COLO668 (cell line): Measurements from ENCODE around the gene DIDO1.
A peak's percentile ranks its signal among the peaks of the same experiment; 100 is the strongest.

Experiments
- DNase-seq: peaks from one replicate; lab custom pipeline; 2025; ENCODE audit not compliant: unreplicated experiment; lab: John Stamatoyannopoulos, UW

Gene DIDO1

DNA sequence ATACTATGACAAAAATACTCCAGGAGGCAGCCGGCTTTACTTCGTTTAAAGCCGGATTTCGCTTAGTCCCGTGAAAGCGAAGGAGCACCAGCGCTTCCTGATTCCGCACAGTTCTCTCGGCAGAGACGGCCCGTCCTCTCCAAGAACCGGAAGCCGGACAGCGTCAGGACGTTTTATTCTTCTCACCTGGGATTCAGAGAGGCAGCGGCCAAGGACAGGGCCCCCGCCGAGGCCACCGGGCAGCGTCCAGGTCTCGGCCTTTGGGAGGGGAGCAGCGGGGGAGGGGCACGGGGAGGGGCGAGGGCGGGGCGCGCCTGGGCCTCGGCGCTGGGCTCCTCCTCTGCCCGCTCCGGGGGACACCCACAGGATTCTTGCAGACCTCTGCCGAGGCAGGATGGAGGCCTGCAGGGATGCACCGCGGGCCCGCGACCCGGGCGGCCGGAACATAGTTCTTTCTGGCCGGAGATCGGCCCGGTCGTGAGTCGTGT, 2.8 kb upstream of the DIDO1 start:
- DNase-seq = no peak

DNA sequence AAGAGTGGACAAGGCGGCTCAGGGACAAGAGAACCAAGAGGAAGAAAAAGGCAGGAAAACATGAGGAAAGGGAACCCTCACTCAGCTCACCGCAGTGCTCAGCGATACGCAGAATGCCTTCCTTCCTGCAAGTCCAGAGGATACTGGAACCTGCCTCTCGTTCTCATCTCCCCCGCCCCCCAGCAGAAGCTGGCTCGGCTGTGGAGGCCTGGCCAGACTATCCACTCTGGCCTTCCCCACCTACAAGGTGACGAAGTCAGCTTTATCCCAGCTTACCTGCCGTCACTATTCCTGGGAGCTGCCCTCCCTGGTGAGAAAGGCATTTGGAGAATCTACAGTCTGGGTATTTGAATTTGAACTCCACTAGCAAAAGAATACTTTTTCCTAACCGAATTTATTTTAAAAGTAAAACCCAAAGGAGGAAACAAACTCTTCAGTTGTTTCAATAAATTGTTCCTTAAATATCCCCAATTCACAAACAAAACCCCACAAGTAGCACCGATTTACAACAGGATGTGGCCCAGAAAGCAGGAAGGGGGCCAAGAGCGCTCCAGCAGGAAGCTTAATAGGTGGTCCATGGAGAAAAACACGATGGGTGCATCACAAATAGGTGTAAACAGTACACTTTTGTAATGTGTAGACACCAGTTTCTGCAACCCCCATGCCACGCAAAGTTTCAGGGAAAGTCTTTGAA, 2.1 kb upstream of the DIDO1 start:
- DNase-seq = no peak

DNA sequence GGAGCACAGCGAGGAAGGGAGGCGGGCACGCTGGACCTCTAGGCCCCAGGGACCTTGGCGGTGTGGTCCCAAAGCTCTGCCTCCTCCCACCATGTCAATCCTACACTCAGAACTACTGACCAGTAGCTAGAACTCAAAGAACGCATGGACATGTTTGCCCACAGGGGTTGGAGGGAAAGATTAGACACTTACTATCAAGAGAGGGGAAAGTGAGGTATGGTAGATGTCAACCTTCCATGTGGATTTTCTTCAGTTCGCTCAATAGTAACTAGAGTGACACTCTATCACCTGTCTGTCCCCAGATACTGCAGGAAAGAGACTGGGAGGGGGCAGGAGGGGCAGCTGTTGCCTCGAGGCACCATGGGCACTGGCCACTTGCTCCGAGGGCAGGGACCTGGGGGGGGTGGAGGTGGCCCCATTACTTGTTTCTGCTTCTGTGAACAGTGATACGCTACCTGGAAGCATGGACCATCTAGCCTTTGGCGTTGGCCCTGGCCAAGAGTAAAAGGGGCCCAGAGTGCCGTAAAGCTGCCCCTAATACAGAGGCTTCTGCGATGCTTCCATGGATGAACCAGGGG, 912 bp upstream of the DIDO1 start:
- no peak for DNase-seq

DNA sequence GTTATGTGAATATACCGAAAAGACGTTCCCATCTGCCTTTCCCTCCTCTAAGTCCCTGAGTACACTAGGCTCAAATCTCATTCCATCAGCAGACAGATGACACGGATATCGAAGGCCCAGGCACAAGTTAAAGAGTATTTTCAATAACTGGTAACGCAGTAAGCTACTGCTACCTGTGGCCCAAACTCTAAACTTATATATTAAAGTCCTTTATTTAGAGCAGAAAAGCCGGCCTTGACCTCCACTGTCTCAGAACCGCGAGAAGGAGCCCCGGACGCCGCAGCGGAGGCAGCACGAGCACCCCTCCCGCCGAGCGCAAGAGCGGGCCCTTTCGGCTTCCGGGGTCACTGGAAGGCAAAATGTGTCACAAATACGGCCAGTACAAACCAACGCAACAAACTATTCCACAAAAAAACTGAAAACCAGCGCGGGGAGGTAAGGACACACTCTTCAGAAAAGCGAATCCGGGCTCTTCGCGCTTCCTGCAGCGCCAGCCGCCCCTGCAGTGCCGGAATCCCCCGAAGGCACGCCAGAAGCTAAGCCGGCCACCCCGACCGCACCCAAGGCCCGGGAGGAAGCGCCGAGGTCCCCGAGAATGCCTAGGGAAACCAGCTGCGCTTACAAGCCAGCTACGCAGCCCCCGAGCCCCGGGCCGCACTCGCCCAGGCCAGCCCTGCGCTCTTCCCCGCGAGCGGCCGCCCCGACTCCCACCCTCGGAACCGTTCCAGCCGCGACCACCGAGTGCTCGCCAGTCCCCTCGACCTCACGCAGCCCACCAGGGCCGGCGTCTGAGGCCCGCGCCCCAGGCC, 681 bp downstream of the DIDO1 start:
- peak; percentile 57 for DNase-seq

DNA sequence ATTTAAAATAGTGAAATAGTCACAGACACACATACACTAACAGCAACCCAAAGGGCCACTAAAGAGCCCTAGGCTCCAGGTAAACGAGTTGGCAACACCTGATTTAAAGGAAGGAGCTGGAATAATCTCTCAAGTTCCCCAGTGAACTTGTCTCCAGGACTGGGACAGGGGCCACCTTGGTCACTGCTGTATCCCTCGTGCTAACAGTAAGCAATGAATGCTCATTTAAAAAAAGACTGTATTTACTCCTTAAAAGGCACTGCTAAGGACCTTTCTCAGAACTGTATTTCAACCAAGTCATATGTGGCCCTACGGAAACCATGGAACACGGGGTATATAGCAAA, 1.3 kb downstream of the DIDO1 start:
- no peak for DNase-seq

DNA sequence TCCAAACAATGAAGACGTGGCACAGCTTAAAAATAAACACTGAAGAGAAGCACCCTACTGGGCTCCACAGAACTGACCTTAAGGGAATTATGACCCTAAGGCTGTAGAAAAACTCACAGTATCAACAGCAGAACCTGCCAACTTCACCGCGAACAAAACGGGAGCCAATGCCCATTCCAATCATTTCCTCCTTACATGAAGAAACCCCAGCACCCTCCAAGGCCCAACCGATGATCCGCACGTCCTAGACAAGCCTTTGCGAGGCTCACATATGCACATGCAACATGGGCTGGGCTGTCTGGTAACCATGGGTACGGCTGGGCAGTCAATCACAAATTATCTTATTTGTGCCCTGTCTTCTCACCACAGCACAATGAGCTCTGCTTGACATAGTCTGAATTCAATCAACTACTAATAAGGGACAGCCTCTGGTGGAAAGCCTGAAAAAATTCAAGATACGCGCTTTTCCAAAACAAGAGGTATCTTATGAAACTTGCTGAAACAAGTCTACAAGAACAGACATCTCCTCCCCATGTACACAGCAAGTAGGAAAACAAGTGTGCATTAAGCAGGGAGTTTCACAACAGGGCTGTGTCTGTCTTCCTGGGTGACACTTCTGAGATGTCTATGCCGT, 1.7 kb downstream of the DIDO1 start:
- DNase-seq = peak; percentile 43

DNA sequence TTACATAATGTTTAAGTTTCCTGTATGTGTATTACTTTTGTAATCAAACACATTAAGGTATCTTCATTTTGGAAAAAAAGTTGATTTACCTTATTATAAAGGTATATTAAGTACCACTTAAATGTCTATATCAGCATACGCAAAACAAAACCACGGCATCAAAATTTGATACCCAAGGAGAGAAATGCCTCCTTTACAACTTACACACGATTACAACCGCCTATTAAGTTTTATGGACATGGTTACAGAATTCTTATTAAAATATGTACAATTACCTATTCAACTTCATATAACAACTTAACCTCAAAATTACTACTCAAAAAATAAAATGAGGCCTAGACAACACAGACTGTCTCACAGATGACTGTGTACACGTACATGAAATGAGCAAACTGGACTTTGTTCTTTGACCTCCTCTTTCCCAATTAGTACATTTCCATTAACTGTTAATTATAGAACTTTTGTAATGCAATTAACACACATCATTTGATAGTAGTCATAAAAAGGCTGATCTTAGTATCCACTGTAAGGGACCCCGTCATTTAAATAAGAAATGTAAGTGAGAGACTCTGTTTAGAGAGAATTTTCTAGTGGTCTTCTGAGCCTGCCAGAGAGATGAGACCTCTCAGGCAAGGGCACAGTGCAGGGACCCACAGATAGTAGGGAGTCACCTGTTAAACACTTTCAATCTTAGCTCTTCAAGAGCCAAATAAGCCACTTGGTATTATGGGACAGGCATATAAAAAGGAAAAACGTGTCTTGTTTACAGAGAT, 2.5 kb downstream of the DIDO1 start:
- DNase-seq = no peak

DNA sequence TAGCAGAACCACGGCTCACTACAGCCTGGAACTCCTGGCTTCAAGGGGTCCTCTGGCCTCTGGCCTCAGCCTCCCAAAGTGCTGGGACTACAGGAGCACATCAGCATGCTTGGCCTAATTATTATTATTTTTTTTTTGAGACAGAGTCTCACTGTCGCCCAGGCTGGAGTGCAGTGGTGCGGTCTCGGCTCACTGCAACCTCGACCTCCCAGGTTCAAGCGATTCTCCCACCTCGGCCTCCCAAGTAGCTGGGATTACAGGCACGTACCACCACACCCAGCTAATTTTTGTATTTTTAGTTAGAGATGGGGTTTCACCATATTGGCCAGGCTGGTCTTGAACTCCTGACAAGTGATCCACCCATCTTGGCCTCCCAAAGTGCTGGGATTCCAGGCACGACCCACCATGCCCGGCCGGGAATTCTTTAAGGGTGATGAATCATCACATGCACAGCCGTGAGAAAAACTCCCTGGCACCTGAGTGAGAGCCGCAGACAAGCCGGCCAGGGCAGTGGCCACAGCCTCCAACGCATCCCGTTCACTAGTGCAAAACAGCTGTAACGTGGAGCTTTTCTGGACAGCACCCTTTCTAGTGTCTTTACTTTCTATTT, 3.1 kb downstream of the DIDO1 start:
- DNase-seq = peak; percentile 12

DNA sequence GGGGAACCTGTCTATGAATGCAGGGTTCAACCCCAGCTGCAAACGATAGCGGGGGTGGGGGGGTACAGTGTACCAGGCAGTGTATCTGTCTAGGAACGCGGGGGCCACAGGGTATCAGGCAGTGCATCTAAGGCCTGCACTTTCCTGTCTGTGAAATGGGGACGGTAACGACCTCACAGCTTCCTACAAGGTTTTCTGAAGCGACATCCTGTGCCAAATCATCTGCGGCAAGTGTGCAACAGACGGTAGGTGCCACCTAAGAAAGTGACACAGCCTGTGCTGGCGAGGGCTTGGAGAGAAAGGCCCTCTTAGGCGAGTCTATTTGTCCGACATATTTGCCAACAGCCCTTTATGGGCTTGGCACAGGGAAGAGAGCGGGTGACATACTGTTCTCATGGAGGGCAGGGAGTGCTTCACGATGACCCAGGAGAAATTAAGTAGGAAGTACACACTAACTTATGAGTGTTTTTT, 3.8 kb downstream of the DIDO1 start:
- DNase-seq = no peak

DNA sequence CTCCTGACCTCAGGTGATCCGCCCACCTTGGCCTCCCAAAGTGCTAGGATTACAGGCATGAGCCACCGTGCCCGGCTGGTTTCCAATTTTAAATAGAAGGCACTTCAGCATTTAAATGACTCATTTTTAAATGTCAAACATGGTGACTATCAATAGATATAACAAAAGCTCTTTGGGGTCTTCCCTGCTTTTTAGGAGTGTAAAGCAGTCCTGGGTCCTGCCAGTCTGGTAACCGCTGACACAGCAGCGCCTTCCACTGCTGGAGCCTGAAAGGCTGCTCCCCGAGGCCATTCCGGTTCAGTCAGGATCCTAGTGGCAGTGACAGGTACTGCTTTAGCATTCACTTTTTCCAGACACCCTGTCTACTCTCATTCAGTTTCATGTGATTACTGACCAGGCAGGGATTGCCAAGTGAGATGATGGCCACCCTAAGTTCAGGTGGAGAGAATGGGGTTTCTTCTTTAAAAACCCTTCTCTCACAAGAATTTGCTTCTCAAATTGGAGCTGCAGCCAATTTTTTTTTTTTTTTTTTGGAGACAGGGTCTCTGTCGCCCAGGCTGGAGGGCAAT, 5.1 kb downstream of the DIDO1 start:
- peak; percentile 61 for DNase-seq

DNA sequence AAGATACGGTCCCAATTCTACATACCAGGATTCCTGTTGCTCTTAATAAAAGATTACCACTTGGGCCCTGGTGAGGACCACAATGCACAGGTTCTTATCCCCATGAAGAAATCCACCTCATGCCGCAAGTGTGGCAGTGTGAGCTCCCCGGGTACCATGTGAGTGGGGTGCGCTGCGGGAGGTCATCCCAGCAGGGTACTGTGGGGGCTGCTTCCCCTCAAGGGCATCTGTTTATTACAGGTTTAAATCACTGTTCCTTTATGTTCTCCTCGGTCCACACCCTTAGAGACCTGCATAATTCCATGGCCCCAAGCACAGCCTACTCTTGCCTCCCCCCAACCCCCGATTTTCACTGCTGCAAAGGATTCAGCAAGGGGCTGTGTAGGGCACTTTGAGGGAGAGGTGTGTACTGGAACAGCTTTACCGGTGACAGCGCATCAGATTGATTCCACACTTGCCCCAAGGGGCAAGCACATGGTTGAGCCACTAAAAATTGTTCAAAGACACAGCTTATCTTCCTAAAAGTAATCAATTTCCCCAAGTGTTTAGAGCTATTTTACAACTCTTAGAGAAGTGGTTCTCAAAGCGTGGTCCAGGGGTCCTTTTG, 6.2 kb downstream of the DIDO1 start:
- no peak for DNase-seq

DNA sequence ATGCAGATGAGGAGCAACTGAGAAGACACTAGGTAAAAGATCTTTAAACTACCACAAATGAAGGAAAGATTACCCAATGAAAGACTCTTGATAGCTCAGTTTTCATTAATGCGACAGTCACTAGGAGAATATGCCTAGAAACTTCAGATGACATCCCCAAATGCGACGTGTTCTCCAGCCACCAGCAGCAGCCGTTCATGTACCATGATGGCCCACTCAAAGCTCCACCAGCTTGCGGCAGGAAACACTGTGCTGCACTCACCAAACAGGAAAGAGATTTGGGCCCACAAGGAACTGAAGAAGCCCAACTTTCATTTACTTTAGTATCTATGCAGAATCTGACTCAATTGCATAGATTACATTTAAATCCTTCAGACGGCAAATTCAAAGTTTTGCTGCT, 7.5 kb downstream of the DIDO1 start:
- DNase-seq = no peak

DNA sequence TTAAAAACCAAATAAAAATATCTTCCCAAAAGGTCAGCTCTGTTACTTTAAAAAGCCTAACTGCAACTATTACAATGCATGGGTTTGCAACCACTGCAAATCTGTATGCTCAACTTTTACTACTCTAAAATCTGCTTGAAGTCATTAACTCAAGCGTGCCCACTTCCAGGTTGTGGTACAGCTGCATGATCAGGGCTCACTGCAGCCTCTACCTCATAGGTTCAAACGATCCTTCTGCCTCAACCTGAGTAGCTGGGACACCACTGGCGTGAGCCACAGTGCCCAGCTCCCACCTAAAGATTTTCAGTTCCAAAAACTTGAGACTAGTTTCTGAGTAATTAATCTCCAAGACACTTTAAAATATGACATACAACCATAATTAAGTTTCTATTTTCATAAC, 8.2 kb downstream of the DIDO1 start:
- no peak for DNase-seq

DNA sequence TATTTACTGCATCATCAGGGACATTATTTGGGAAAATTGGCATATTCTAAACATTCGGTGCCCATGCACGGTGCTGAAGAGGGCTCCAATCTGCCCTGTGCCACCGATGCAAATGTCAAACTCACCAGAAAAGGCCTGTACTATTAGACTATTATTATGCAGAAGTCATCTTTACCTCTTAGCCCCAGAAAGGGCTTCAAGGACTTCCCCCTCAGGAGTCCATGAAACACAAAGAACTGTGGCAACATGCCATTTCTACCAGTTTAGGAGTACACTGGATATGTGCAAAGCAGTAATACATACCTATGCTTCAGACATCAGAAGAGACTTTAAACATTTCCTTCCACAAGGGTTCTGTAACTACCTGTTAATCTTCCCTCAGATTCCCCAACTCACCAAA, 8.6 kb downstream of the DIDO1 start:
- no peak for DNase-seq

DNA sequence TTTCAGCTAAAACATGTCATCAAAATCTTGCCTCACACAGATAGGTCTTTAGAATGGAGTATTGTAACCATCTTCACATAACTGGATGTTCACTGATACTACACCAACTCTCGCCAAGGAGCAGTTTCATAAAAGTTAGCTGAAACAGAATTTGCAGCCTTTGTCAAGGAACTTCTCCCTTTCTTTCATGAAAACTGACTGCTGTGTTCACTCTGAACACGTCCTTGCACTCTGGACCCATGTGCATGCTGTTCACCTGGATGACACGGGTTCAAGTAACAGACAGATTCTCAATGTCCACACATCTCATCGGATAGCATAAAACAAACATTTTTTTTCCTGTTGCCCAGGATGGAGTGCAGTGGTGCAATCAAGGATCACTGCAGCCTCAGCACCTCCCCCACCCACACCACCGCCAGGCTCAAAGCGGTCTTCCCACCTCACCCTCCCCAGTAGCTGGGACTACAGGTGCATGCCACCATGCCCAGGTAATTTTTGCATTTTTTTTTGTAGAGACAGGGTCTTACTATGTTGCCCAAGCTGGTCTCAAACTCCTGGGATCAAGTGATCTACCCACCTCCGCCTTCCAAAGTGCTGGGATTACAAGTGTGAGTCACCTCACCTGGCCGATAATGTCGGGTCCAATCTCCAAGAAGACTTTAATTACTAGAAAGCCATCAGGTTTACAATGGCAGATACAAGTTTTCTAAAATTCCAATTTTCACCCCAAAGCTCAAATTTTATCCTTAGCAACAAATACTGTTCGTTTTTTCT, 9.4 kb downstream of the DIDO1 start:
- no peak for DNase-seq

DNA sequence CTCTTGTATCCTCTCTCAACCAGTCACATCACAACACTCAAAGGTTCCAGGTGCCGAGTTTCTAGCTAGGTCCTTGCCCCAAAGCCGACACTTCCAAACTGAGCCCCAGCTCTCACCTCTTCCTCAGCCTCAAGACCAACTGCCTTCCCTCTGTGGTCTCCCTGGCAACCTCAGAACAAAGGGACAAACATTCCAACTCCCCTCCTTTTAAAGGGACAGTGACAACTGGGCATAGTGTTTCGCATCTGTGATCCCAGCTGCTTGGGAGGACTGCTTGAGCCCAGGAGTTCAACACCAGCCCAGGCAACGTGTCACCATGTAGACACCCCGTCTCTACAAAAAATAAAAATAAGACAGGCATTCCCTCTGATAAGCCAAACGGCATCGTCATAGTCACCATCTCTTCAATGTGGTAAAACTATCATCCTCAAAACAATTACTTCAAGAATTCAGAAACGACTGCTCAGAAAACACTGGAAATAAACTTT, 11.3 kb downstream of the DIDO1 start:
- DNase-seq = peak; percentile 74

DNA sequence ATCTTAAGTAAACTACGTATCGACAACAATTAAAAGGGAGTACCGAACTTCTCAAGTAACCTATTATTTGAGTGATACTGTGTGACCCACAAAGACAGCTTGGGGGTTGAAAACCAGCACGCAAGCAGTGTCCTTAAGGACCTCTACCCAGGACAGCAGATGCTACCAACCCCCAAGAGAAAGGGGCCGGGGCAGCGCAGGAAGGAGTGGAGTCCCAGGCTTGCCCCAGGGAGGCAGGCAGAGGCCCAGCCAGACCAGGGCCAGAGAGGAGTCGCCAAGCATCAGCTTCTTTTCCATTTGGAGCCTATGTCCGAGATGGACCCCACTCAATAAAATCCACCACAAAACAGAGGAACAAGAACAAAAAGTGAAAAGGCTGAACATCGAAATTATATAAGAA, 11.9 kb downstream of the DIDO1 start:
- DNase-seq = no peak

DNA sequence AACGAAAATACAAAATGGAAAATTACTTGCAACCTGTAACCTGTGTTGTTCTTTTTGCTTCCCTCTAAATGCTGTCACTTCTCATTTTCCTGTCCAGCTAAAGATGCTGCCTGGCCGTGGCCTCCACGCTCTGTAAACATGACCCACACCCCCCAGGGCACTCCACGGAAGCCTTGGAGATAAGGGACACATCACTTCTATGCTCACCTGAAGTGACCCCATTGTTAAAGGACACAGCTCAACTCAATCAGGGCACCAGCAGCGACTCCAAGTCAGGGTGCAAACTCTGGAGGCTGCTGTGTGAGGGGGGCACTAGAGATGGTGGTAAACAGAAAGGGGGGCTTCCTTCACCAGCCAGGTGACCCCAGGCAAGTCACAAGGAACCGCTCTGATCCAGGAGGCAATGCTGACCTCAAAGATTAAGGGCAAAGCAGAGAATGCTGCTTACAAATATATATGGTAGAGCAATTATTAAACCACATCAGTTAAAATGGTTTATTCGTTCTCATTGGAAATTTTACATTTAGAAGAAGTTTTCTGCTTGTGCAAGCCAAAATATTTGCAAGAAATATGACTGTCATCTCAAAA, 13.2 kb downstream of the DIDO1 start:
- no peak for DNase-seq
